Osteoblast (primary cell): ENCODE data around the gene MTO1. TPM values are rescaled to one million over a fixed set of nuclear protein-coding genes. Genes with fewer than 3 reads are reported as not detected.

Source experiments
- DNase-seq: peaks from one replicate; pipeline ENCODE4 v3.0.0; 2011; ENCODE audit warnings: low spot score, mixed read lengths; ENCODE audit not compliant: insufficient read length; ENCODE audit errors: missing footprints
- H2AFZ ChIP-seq: 2 replicates; pipeline ENCODE4 v1.6.0; 2011; ENCODE audit warnings: mild to moderate bottlenecking, low read length
- H3K27ac ChIP-seq: 2 replicates; pipeline ENCODE4 v1.5.1; 2011; ENCODE audit warnings: mild to moderate bottlenecking, low read depth, low read length, moderate library complexity
- H3K27me3 ChIP-seq: 2 replicates; pipeline ENCODE4 v1.6.0; 2012; ENCODE audit warnings: mild to moderate bottlenecking, control low read depth, inconsistent platforms, low read length, moderate library complexity; ENCODE audit not compliant: insufficient read depth
- H3K36me3 ChIP-seq: 2 replicates; pipeline ENCODE4 v1.5.1; 2011; ENCODE audit warnings: mild to moderate bottlenecking, low read length, control low read depth, moderate library complexity; ENCODE audit not compliant: insufficient read depth
- H3K4me1 ChIP-seq: 2 replicates; pipeline ENCODE4 v1.5.1; 2011; ENCODE audit warnings: mild to moderate bottlenecking, low read length, control low read depth, moderate library complexity; ENCODE audit not compliant: insufficient read depth
- H3K4me2 ChIP-seq: 2 replicates; pipeline ENCODE4 v1.6.0; 2011; ENCODE audit warnings: mild to moderate bottlenecking, low read length; ENCODE audit not compliant: insufficient read depth
- H3K4me3 ChIP-seq: fragments of 200-600 bp; sonication (generic); 3 replicates; pipeline ENCODE4 v1.5.1; 2012; ENCODE audit warnings: mild to moderate bottlenecking, low read length, inconsistent platforms; ENCODE audit not compliant: insufficient read depth
- H3K79me2 ChIP-seq: 2 replicates; pipeline ENCODE4 v1.6.0; 2012; ENCODE audit warnings: mild to moderate bottlenecking, low read length, control low read depth, inconsistent platforms; ENCODE audit not compliant: insufficient read depth
- H3K9me3 ChIP-seq: 2 replicates; pipeline ENCODE4 v1.5.1; 2011; ENCODE audit warnings: low read depth, low read length, control low read depth
- H4K20me1 ChIP-seq: 2 replicates; pipeline ENCODE4 v1.6.0; 2012; ENCODE audit warnings: mild to moderate bottlenecking, low read length, control low read depth; ENCODE audit not compliant: insufficient read depth
- total RNA-seq: library from RNA; depleted of rRNA; stranded (reverse); fragments of >200 nt; gene quantifications from 2 replicates; pipeline ENCODE4 v1.2.3, GENCODE V29; 2012
- TF ChIP-seq, protein P1 (sequence below): IDR thresholded peaks from 2 replicates; pipeline ENCODE4 v1.5.1; 2011; ENCODE audit warnings: mild to moderate bottlenecking, low read depth, low read length, moderate library complexity; ENCODE audit errors: extremely low read depth

MTO1 gene
- total RNA-seq, 1 donor = 40.9 TPM

DNA sequence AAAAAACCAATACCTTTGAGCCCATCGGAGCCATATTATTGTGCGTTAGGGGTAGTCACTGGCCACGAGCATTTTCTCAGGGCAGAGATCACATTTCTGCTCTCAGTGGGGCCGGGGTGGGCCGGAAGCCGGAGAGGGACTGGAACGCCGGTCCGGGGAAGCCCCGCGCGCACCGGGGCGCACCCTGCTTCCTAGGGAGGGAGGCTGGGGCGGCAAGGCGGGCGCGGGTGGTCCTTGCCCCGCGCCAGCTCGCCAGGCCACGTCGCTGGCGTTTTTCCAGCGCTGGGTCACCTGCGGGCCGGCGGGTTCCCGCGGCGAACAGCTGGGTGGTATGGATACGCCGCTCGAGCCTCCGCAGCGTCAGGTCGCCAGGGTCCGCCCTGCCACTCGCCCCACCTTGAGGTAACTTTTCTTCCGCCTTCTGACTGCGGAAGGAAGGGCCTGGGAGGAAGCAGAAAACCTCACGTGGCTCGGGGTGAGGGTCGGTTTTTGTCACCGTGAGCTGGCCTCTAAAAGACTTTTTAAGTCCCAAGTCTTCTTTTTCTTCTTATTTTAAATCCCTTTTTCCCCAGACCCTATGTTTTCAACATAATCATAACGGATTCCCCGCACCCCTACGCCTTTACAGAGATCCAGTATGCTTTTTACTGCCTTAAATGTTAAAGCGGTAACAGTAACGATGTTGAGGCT lies 62.0 kb downstream of the MTO1 start:
- peaks cover 29% of the 10 kb centered on the region for H3K79me2 ChIP-seq
- peaks cover 19% of the 10 kb centered on the region for H3K36me3 ChIP-seq
- peak; percentile 82 for DNase-seq
- H3K27ac ChIP-seq = peak overlapping the region; percentile 91
- H3K27me3 ChIP-seq = no peaks in the 10 kb centered on the region
- H3K4me1 ChIP-seq = peaks cover 36% of the 10 kb centered on the region
- peak overlapping the region; percentile 79 for H3K4me3 ChIP-seq
- H3K9me3 ChIP-seq = no peaks in the 10 kb centered on the region
- TF ChIP-seq, protein P1, sequence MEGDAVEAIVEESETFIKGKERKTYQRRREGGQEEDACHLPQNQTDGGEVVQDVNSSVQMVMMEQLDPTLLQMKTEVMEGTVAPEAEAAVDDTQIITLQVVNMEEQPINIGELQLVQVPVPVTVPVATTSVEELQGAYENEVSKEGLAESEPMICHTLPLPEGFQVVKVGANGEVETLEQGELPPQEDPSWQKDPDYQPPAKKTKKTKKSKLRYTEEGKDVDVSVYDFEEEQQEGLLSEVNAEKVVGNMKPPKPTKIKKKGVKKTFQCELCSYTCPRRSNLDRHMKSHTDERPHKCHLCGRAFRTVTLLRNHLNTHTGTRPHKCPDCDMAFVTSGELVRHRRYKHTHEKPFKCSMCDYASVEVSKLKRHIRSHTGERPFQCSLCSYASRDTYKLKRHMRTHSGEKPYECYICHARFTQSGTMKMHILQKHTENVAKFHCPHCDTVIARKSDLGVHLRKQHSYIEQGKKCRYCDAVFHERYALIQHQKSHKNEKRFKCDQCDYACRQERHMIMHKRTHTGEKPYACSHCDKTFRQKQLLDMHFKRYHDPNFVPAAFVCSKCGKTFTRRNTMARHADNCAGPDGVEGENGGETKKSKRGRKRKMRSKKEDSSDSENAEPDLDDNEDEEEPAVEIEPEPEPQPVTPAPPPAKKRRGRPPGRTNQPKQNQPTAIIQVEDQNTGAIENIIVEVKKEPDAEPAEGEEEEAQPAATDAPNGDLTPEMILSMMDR = no peak
- peak overlapping the region; percentile 64 for H2AFZ ChIP-seq
- H3K4me2 ChIP-seq = peak overlapping the region; percentile 85
- H4K20me1 ChIP-seq = peaks cover 18% of the 10 kb centered on the region

- H2AFZ ChIP-seq = peak overlapping the region; percentile 12
- no peak overlapping the region for H3K4me3 ChIP-seq
- TF ChIP-seq, protein P1 = no peak
- peaks cover 36% of the 10 kb centered on the region for H3K4me1 ChIP-seq
- H3K9me3 ChIP-seq = no peaks in the 10 kb centered on the region
- no peaks in the 10 kb centered on the region for H3K36me3 ChIP-seq
- H4K20me1 ChIP-seq = no peaks in the 10 kb centered on the region
- peak overlapping the region; percentile 72 for H3K27ac ChIP-seq
- no peaks in the 10 kb centered on the region for H3K27me3 ChIP-seq
- peak overlapping the region; percentile 55 for H3K4me2 ChIP-seq
- peaks cover 8% of the 10 kb centered on the region for H3K79me2 ChIP-seq
- no peak for DNase-seq
Measured at GRCh38 chr6:73525546-73526330, 64.2 kb downstream of the MTO1 start.

GRCh38 chr6:73528897-73529296 lies 67.4 kb downstream of the MTO1 start:
- no peaks in the 10 kb centered on the region for H4K20me1 ChIP-seq
- no peak overlapping the region for H3K4me3 ChIP-seq
- no peaks in the 10 kb centered on the region for H3K27me3 ChIP-seq
- TF ChIP-seq, protein P1 = no peak
- H3K27ac ChIP-seq = no peak overlapping the region
- no peaks in the 10 kb centered on the region for H3K36me3 ChIP-seq
- H3K4me2 ChIP-seq = no peak overlapping the region
- H2AFZ ChIP-seq = no peak overlapping the region
- peaks cover 20% of the 10 kb centered on the region for H3K4me1 ChIP-seq
- H3K79me2 ChIP-seq = no peaks in the 10 kb centered on the region
- H3K9me3 ChIP-seq = no peaks in the 10 kb centered on the region
- no peak for DNase-seq

- TF ChIP-seq, protein P1 = no peak
- H3K9me3 ChIP-seq = no peaks in the 10 kb centered on the region
- H3K79me2 ChIP-seq = no peaks in the 10 kb centered on the region
- no peaks in the 10 kb centered on the region for H3K4me1 ChIP-seq
- H3K27ac ChIP-seq = no peak overlapping the region
- no peak overlapping the region for H3K4me3 ChIP-seq
- no peaks in the 10 kb centered on the region for H4K20me1 ChIP-seq
- no peaks in the 10 kb centered on the region for H3K36me3 ChIP-seq
- H3K4me2 ChIP-seq = no peak overlapping the region
- H2AFZ ChIP-seq = no peak overlapping the region
- DNase-seq = no peak
- no peaks in the 10 kb centered on the region for H3K27me3 ChIP-seq
Measured at GRCh38 chr6:73532293-73532692, 70.8 kb downstream of the MTO1 start.
